Mucosa of gallbladder (tissue), 1 donor: ENCODE measurements around the gene TBC1D30. TPM values are rescaled to one million over a fixed set of nuclear protein-coding genes. Genes with fewer than 3 reads are reported as not detected.
A peak's percentile ranks its signal among the peaks of the same experiment; 100 is the strongest.
"Not testable (repeated sequence)": the region's sequence is repeated elsewhere in the genome, so short reads cannot be mapped to it uniquely, and the experiment has no call there.

Experiments used
- DNase-seq: peaks from one replicate; pipeline ENCODE4 v3.0.0-alpha.2; 2020; ENCODE audit warnings: low spot score
- total RNA-seq: library from RNA; stranded (reverse); gene quantifications from one replicate; pipeline ENCODE4 v1.2.1, GENCODE V29; 2021
- donor health status: DM: no; HTN: no; CAD: no.

TBC1D30 gene, protein sequence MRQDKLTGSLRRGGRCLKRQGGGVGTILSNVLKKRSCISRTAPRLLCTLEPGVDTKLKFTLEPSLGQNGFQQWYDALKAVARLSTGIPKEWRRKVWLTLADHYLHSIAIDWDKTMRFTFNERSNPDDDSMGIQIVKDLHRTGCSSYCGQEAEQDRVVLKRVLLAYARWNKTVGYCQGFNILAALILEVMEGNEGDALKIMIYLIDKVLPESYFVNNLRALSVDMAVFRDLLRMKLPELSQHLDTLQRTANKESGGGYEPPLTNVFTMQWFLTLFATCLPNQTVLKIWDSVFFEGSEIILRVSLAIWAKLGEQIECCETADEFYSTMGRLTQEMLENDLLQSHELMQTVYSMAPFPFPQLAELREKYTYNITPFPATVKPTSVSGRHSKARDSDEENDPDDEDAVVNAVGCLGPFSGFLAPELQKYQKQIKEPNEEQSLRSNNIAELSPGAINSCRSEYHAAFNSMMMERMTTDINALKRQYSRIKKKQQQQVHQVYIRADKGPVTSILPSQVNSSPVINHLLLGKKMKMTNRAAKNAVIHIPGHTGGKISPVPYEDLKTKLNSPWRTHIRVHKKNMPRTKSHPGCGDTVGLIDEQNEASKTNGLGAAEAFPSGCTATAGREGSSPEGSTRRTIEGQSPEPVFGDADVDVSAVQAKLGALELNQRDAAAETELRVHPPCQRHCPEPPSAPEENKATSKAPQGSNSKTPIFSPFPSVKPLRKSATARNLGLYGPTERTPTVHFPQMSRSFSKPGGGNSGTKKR
- total RNA-seq: 17.1 TPM

DNA sequence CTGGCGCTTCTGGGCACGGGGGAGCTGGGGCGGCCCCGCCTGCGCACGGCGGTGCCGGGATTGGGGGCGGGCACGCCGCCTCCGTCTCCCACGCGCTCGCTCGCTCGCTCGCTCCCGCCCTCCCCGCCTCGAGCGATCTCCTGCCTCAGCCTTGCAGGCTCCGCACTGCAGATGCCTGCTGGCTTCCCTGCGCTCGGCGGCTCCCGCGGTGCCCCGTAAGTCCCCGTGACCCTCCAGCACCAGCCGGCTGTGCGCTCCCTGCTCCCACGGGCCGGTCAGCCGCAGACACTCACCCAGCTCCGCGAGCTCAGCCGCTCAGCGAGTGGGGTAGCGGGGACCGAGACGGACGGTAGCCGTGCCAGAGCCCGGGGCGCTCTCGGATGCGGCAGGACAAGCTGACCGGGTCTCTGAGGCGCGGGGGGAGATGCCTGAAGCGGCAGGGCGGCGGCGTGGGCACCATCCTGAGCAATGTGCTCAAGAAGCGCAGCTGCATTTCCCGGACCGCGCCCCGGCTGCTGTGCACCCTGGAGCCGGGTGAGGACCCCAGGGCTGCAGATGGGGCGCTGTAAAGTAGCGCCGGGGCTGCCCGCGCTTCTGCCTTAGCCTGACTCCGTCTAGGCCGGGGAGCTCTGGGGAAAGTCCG is at the start of gene TBC1D30:
TSS of gene TBC1D30 (plus strand) at position 148 of the 643 bp plus-strand sequence. CDS start at position 381, 233 bp downstream.
- no peak for DNase-seq

GRCh38 chr12:64775147-64775736 is 49.2 kb upstream of the TBC1D30 start:
- DNase-seq: not testable (repeated sequence)

GRCh38 chr12:64779354-64779974 is 45.0 kb upstream of the TBC1D30 start:
- no peak for DNase-seq

DNA sequence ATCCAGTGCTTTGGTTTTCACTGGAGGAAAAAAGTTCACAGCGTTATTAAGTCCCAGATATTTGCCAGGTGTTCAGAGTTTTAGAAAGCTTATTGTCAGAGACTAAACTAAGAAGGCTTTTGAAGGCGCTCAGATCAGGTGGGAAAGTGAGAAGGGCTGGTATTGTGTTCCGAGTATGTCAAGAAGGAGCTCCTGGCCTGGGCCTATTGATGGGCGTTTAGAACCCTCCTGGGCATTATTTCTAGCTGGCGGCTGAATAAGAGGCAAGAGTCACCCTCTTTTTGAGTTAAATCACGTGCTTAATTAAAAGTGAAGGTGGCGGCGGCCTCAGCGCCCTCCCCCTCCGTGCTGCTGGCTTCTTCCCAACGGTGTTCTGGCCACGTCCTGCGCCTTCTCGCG is 44.3 kb upstream of the TBC1D30 start:
- DNase-seq: no peak

- peak; percentile 61 for DNase-seq
These were observed 43.7 kb upstream of the TBC1D30 start for GRCh38 chr12:64780531-64781279.

GRCh38 chr12:64781280-64782190 is 42.9 kb upstream of the TBC1D30 start:
- DNase-seq: peak; percentile 25

DNA sequence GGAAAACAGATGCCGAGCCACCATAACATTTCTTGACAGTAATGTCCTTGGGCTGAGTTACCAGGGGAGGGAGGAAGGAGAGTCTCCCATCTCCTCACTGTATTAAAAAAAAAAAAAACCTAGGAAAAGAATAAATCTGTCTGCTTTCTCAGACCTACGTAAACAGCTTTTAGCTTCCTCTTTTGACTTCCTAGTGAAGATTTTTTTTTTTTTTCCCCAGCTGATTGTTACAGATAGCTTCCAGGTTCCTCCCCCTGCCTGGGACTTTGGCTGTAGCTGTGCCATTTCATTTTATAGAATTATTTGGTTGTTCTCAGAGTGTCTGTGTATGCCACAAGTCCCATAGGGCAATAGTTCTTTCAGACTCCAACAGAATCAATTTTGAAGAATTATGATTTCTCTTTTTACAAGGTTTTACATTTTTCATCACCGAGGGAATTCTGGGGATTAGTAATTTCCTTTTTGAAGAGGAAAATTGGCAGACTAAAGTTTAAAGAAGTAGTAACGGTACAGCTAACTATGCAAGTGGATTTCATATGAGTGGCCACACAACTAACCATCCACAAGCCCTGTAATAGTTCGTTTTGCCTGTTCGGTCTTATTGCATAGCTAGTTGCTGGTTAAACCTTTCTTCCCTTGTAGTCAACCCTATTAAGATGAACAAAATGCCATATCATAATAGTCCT is 42.1 kb upstream of the TBC1D30 start:
- DNase-seq: no peak

DNA sequence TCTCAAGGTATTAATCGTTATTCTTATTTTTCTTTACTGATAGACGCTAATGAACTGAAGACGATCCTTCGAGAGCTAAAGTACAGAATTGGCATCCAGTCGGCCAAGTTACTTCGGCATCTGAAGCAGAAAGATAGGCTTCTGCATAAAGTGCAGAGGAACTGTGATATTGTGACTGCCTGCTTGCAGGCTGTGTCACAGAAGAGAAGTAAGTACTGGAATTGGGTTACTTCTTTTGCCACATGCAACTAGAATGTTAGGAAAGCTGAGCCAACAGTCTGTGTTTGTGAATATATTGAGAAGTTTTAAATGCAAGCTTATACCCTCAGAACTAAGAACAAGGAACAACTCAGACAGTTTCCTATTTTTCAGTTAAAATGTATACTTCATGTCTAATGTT is 38.6 kb upstream of the TBC1D30 start:
- DNase-seq: no peak

- no peak for DNase-seq
These were observed 34.3 kb upstream of the TBC1D30 start for GRCh38 chr12:64790166-64790565.

DNA sequence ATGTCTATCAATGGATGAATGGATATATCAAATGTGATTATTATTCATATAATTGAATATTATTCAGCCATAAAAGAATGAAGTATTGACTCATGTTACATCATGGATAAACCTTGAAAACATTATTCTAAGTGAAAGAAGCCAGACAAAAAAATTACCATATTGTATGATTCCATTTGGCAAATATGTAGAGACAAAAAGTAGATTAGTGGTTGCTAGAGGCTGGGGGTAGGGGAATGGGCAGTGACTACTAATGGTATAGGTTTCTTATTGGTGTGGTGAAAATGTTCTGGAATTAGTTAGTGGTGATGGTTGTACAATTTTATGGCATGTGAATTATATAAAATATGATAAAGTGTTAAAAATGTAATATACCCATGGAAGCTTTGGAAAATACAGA is 33.4 kb upstream of the TBC1D30 start:
- no peak for DNase-seq

DNA sequence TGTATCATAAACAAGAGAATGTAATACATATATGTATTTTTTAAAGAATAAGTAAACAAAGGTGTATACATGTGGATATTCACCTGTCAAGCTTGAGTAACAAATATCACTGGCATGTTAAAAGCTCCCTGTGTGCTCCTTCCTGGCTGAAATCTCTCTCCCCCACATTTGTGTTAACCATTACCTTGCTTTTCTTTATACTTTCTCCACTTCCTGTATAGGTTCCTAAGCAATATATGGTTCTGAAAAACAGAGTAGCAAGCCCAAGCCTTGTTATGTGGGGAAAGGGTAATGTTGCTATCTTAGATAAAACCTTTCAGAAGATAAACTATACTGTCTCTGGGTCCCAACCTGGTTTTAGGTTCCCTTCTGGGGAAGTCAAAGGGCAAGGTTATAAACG is 32.3 kb upstream of the TBC1D30 start:
- DNase-seq: no peak

DNA sequence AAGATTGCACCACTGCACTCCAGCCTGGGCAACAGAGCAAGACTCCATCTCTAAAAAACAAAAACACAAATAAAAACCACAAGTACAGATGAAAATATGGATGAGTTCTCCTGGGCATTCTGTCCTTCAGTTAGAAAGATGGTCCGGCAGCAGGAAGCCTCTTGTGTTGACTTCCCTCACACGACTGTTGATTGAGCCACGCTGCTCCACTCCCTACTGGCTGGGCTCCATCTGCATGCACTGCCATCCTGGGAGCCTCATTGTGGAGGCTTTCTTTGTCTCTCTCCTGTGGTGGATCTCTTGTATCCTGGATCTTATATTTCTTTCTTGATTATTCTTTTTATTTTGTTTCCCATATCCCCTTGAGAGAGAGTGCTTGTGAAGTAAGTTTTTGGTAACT is 30.8 kb upstream of the TBC1D30 start:
- DNase-seq: no peak

- DNase-seq: no peak
These were observed 30.1 kb upstream of the TBC1D30 start for GRCh38 chr12:64794305-64794704.

DNA sequence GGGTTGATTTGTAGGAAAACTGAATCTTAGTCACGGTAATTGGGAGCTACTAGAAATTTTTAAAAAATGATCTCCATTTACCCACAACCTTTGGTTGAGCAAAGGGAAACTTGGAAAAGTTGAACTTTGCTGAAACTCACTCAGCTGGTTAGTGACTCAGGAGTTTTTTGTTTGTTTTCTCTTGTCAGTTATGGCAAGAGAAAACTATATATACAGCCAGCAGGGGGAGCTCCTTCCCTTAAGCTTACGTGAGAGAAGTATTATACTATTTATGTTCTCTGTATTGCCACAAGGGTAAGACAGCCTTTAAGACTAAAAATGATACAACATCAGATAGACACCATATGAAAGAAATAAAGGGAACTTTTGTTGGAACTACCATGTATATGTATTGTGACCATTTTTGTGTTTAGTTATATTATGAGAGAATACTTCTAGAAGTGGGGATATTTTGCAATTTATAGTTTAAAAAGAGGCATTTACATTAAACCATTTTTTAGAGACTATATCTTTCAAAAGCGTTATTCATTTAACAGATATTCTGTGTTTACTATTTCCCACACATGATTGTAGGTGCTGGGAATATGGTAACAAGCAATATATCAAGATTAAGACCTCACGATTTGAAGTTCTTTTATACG is 28.1 kb upstream of the TBC1D30 start:
- DNase-seq: peak; percentile 89

GRCh38 chr12:64797156-64797555 is 27.3 kb upstream of the TBC1D30 start:
- DNase-seq: no peak

- DNase-seq: no peak
These were observed 26.3 kb upstream of the TBC1D30 start for GRCh38 chr12:64798165-64798564.

DNA sequence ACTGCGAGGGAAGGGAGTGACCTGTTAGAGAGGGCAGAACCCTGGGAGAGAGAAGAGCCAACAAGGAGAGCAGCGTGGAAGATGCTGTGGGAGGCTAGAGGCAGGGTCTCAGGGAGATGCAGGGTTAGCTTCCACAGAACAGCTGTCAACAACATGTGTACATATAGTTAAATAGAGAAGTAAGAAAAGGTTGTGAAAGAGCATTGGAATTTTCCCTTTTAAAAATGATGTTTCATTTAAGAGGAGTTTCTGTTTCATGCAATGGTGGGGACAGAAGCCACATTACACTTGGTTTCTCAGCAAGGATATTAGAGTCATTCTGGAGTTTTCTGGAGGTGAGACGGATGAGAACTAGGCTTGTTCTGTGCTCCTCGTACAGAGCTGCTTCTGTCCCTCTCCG is 23.8 kb upstream of the TBC1D30 start:
- no peak for DNase-seq

DNA sequence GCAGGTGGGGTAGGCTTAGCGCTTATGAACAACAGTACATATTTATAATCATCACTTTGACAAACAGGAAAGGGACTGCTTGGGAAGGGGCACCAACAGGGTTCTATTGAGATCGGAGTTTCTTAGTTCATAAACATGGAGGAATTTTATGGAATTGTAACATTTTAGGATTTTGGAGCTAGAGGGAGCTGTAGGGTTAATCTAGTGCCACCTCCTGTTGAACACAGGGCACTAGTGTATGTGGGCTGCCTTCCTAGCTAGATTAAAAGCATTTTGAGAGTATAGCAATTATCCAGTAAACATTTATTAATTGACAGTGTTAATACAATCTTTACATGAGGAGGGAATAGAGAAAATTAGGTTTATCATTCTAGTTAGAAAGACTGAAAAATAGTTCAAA is 23.1 kb upstream of the TBC1D30 start:
- DNase-seq: no peak
